NOMO-1 treated with DMSO at 0.1 percent for 48 hours (cell line): ENCODE measurements around the gene SCAMP4.

Experiments used
- DNase-seq: peaks from one replicate; lab custom pipeline; 2025; ENCODE audit not compliant: unreplicated experiment; lab: John Stamatoyannopoulos, UW

The SCAMP4 gene

GRCh38 chr19:1905110-1905862 is at the start of gene SCAMP4, which contains the start of gene ADAT3:
Gene SCAMP4 (plus strand): TSS chr19:1905399. CDS start chr19:1915020, 9,621 bp downstream.
Gene ADAT3 (plus strand): TSS chr19:1905399. CDS start chr19:1912048, 6,649 bp downstream.
- DNase-seq, result peak; percentile 98

- DNase-seq, result peak; percentile 22
Measured at GRCh38 chr19:1855828-1856255, 49.4 kb upstream of the SCAMP4 start.

GRCh38 chr19:1856345-1856697 is 48.9 kb upstream of the SCAMP4 start:
- no peak for DNase-seq

- DNase-seq, result peak; percentile 89
Measured at GRCh38 chr19:1856698-1857603, 48.2 kb upstream of the SCAMP4 start.

GRCh38 chr19:1857648-1858326 is 47.4 kb upstream of the SCAMP4 start:
- DNase-seq, result no peak

GRCh38 chr19:1858412-1859081 is 46.7 kb upstream of the SCAMP4 start:
- no peak for DNase-seq

GRCh38 chr19:1859331-1859781 is 45.8 kb upstream of the SCAMP4 start:
- DNase-seq, result no peak

- no peak for DNase-seq
Measured at GRCh38 chr19:1860042-1860775, 45.0 kb upstream of the SCAMP4 start.

- DNase-seq, result no peak
Measured at GRCh38 chr19:1860821-1861598, 44.2 kb upstream of the SCAMP4 start.

GRCh38 chr19:1861599-1862031 is 43.6 kb upstream of the SCAMP4 start:
- DNase-seq, result no peak

GRCh38 chr19:1862068-1862423 is 43.2 kb upstream of the SCAMP4 start:
- DNase-seq, result no peak

- no peak for DNase-seq
Measured at GRCh38 chr19:1862424-1863327, 42.5 kb upstream of the SCAMP4 start.

- DNase-seq, result no peak
Measured at GRCh38 chr19:1863328-1863637, 41.9 kb upstream of the SCAMP4 start, which contains the start of gene KLF16. Gene KLF16 (minus strand): TSS chr19:1863579. CDS start chr19:1863497, 82 bp downstream.

GRCh38 chr19:1863638-1864479 is 41.3 kb upstream of the SCAMP4 start:
- peak; percentile 89 for DNase-seq

GRCh38 chr19:1864480-1865171 is 40.6 kb upstream of the SCAMP4 start:
- peak; percentile 68 for DNase-seq

GRCh38 chr19:1865172-1866010 is 39.8 kb upstream of the SCAMP4 start:
- no peak for DNase-seq
